Measurements from ENCODE around the gene GTF2H1. TPM values are rescaled to one million over a fixed set of nuclear protein-coding genes. Genes with fewer than 3 reads are reported as not detected.
A peak's percentile ranks its signal among the peaks of the same experiment; 100 is the strongest.

Gene GTF2H1
- total RNA-seq, 1 donor from 2014 or later: 47.8 TPM

- no peak for TF ChIP-seq EZH2 (IDR thresholded peaks at IDR 0.05; ENCODE audit: insufficient read depth, low read length)
- TF ChIP-seq, protein P1, sequence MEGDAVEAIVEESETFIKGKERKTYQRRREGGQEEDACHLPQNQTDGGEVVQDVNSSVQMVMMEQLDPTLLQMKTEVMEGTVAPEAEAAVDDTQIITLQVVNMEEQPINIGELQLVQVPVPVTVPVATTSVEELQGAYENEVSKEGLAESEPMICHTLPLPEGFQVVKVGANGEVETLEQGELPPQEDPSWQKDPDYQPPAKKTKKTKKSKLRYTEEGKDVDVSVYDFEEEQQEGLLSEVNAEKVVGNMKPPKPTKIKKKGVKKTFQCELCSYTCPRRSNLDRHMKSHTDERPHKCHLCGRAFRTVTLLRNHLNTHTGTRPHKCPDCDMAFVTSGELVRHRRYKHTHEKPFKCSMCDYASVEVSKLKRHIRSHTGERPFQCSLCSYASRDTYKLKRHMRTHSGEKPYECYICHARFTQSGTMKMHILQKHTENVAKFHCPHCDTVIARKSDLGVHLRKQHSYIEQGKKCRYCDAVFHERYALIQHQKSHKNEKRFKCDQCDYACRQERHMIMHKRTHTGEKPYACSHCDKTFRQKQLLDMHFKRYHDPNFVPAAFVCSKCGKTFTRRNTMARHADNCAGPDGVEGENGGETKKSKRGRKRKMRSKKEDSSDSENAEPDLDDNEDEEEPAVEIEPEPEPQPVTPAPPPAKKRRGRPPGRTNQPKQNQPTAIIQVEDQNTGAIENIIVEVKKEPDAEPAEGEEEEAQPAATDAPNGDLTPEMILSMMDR (IDR thresholded peaks at IDR 0.05; ENCODE audit: insufficient read depth, low read depth, low read length): no peak
- Mint-ChIP-seq H3K36me3 (ENCODE audit: low read depth, unreplicated experiment) (peaks cover 20% of the 10 kb centered on the region), H3K9me3 (ENCODE audit: unreplicated experiment) (no peaks in the 10 kb centered on the region), H3K27ac (ENCODE audit: unreplicated experiment) (peak overlapping the region; percentile 97), H3K27me3 (ENCODE audit: low read depth, unreplicated experiment) (no peaks in the 10 kb centered on the region), H3K4me3 (ENCODE audit: unreplicated experiment) (peak overlapping the region; percentile 97), H3K4me1 (ENCODE audit: low read depth, unreplicated experiment) (peaks cover 11% of the 10 kb centered on the region)
- Histone ChIP-seq H3K4me3 (ENCODE audit: insufficient read depth, low read depth, low read length) (peak overlapping the region; percentile 99), H3K27me3 (ENCODE audit: insufficient read depth, low read length) (no peaks in the 10 kb centered on the region), H2AFZ (ENCODE audit: low read depth, low read length) (peak overlapping the region; percentile 68), H3K79me2 (ENCODE audit: insufficient read depth, low read length) (peaks cover 57% of the 10 kb centered on the region), H3K4me1 (ENCODE audit: insufficient read depth, low read length) (peaks cover 10% of the 10 kb centered on the region), H4K20me1 (ENCODE audit: insufficient read depth, low read length) (peaks cover 47% of the 10 kb centered on the region), H3K36me3 (ENCODE audit: insufficient read depth, low read length) (peaks cover 27% of the 10 kb centered on the region), H3K27ac (ENCODE audit: low read depth, low read length) (peak overlapping the region; percentile 88), H3K4me2 (ENCODE audit: low read length) (peak overlapping the region; percentile 91), H3K9me3 (ENCODE audit: insufficient read depth, low read depth, low read length) (no peaks in the 10 kb centered on the region), H3K9ac (ENCODE audit: low read length) (peak overlapping the region; percentile 95)
- FAIRE-seq: no peak
- DNase-seq (ENCODE audit: low read depth): peak; percentile 7
Observed at GRCh38 chr11:18394928-18395734, 72.8 kb downstream of the GTF2H1 start.

GRCh38 chr11:18395735-18396504 is 73.6 kb downstream of the GTF2H1 start:
- no peaks in the 10 kb centered on the region for H3K27me3 Mint-ChIP-seq (ENCODE audit: low read depth, unreplicated experiment)
- TF ChIP-seq, protein P1 (IDR thresholded peaks at IDR 0.05; ENCODE audit: insufficient read depth, low read depth, low read length): no peak
- no peak for TF ChIP-seq EZH2 (IDR thresholded peaks at IDR 0.05; ENCODE audit: insufficient read depth, low read length)
- H3K9me3 Mint-ChIP-seq (ENCODE audit: unreplicated experiment): no peaks in the 10 kb centered on the region
- H3K27me3 ChIP-seq (ENCODE audit: insufficient read depth, low read length): no peaks in the 10 kb centered on the region
- H4K20me1 ChIP-seq (ENCODE audit: insufficient read depth, low read length): peaks cover 54% of the 10 kb centered on the region
- H2AFZ ChIP-seq (ENCODE audit: low read depth, low read length): peak overlapping the region; percentile 44
- peaks cover 20% of the 10 kb centered on the region for H3K36me3 Mint-ChIP-seq (ENCODE audit: low read depth, unreplicated experiment)
- H3K36me3 ChIP-seq (ENCODE audit: insufficient read depth, low read length): peaks cover 32% of the 10 kb centered on the region
- H3K4me1 ChIP-seq (ENCODE audit: insufficient read depth, low read length): peaks cover 10% of the 10 kb centered on the region
- peaks cover 63% of the 10 kb centered on the region for H3K79me2 ChIP-seq (ENCODE audit: insufficient read depth, low read length)
- H3K4me2 ChIP-seq (ENCODE audit: low read length): peak overlapping the region; percentile 91
- DNase-seq (ENCODE audit: low read depth) (peak; percentile 98), FAIRE-seq (peak; percentile 55)
- H3K27ac ChIP-seq (ENCODE audit: low read depth, low read length): peak overlapping the region; percentile 88
- no peaks in the 10 kb centered on the region for H3K9me3 ChIP-seq (ENCODE audit: insufficient read depth, low read depth, low read length)
- H3K4me3 Mint-ChIP-seq (ENCODE audit: unreplicated experiment): peak overlapping the region; percentile 97
- peak overlapping the region; percentile 97 for H3K27ac Mint-ChIP-seq (ENCODE audit: unreplicated experiment)
- peak overlapping the region; percentile 95 for H3K9ac ChIP-seq (ENCODE audit: low read length)
- H3K4me3 ChIP-seq (ENCODE audit: insufficient read depth, low read depth, low read length): peak overlapping the region; percentile 99
- H3K4me1 Mint-ChIP-seq (ENCODE audit: low read depth, unreplicated experiment): peaks cover 11% of the 10 kb centered on the region

Measured in astrocyte (in vitro differentiated cells and primary cell).